Measurements from ENCODE around the gene P2RX7. TPM values are rescaled to one million over a fixed set of nuclear protein-coding genes. Genes with fewer than 3 reads are reported as not detected.

Gene P2RX7
- total and polyA plus RNA-seq, 9 of the 15 experiments (the other 6 are each of a cell fraction or from before 2014, with no cell fraction given) = 0.04 to 0.65 (median 0.30) TPM

- no peak for TF ChIP-seq SMAD1 (IDR thresholded peaks at IDR 0.05; ENCODE audit: low read depth, low read length, partially characterized antibody)
These were observed 5.2 kb upstream of the P2RX7 start (continued) for GRCh38 chr12:121127501-121127900.

DNA sequence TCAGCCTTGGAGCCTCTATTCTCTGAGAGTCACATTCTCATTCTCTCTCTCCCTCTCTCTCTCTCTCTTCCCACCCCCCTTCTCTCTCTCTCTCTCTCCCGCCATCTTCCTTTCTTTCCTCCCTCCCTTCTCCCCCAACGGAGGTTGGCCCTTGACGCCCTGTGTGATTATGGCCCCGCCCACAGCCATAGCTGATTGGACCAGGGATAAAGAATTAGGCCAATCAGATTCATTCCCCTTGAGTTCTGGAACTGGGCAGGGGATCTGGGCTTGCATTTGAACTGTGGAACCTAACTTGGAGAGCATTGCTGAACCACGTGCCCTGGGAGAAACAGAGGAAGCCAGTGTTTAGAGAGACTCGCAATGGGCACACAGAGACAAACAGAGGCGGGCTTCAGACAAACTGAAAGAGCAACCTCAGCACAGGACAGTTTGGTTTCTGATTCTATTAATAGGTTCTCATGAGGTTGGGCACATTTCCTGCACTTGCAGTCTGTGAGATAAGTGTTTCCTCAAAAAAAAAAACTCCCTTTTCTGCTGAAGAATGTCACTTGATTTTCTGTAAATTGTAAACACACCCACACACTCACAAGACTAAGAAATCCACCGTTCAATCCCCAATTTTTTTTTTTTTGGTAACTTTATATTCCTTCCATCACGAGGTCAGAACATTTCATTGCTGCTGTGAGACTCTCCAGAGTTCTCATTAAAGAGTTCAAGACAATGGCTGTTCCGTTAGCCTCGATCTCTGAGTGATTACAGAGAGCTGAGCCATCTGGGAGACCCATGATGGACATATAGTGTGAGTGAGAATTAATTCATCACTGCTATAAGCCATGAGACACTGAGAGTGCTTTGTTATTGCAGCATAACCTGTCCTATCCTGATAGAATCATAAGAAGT, 3.5 kb upstream of the P2RX7 start:
- H3K9ac ChIP-seq (ENCODE audit: insufficient read depth in 1 of 2, low read depth in 2 of 2, low read length in 2 of 2) = peak overlapping the region in 1 of 2 experiments; percentile 15; a peak in 1 of 4 replicates
- peaks cover 18 to 19% of the 10 kb centered on the region in 2 experiments for H3K4me1 ChIP-seq (replicated peaks in 1 of 2; ENCODE audit: control insufficient read depth in 2 of 2, insufficient read depth in 2 of 2, low read length in 2 of 2)
- no peaks in the 10 kb centered on the region for H4K20me1 ChIP-seq (replicated peaks; ENCODE audit: control insufficient read depth, insufficient read depth, low read length)
- peak; percentile 98 for ATAC-seq
- H3K9me1 ChIP-seq (ENCODE audit: control insufficient read depth, insufficient read depth, low read length) = no peaks in the 10 kb centered on the region
- peak overlapping the region; percentile 22 for H3K27ac ChIP-seq (ENCODE audit: extremely low read depth, low read depth, low read length)
- ChIA-PET POLR2A (interaction anchor here (1.0 kb wide), 1 partner anchor 11 kb away, joined by 9 read pairs; no protein-coding TSS in a partner anchor), CTCF (ENCODE audit: low intra/inter-chr PET ratio) (no interaction called here)
- intact Hi-C loops (cut with micrococcal nuclease) (no loop called here), in situ Hi-C loops (cut with MboI) (no loop called here)
- peak; percentile 85 to 88 (median 88) for DNase-seq (ENCODE audit: extremely low read depth in 1 of 4, low spot score in 3 of 4)
- 11% methylated on average over 10 of the region's 11 CpGs for WGBS (ENCODE audit: insufficient coverage, low coverage, missing lambda C conversion rate)
- 0 out of 2 replicates have a peak, but pooled peaks cover 2% of the 10 kb centered on the region for H3K9me3 ChIP-seq (replicated peaks; ENCODE audit: control insufficient read depth, insufficient read depth, low read depth, low read length)
- no peaks in the 10 kb centered on the region for H3K27me3 ChIP-seq (ENCODE audit: control insufficient read depth in 2 of 2, insufficient read depth in 2 of 2, low read length in 2 of 2)
- BruUV-seq (replicated peaks) = no TSS peak
- peak overlapping the region; percentile 33 for H3K4me2 ChIP-seq (ENCODE audit: insufficient read depth, low read length)
- H3K4me3 ChIP-seq = no peak overlapping the region
- peak; percentile 94 for FAIRE-seq
- H2AFZ ChIP-seq (ENCODE audit: low read depth, low read length) = peak overlapping the region; percentile 85
- no peaks in the 10 kb centered on the region for H3K36me3 ChIP-seq (ENCODE audit: control insufficient read depth, insufficient read depth, low read length)
- H3K79me2 ChIP-seq (ENCODE audit: control insufficient read depth, insufficient read depth, low read length) = no peaks in the 10 kb centered on the region
- TF ChIP-seq ZBTB40 (IDR thresholded peaks at IDR 0.05) = no peak
- TF ChIP-seq ZBTB40 (CRISPR knock-in tag; IDR thresholded peaks at IDR 0.05) = 0 out of 2 replicates have a peak, but pooled peaks have one; percentile 5
- no peak for TF ChIP-seq NFIX (CRISPR knock-in tag; IDR thresholded peaks at IDR 0.05; ENCODE audit: low read depth)
- TF ChIP-seq, protein P1, sequence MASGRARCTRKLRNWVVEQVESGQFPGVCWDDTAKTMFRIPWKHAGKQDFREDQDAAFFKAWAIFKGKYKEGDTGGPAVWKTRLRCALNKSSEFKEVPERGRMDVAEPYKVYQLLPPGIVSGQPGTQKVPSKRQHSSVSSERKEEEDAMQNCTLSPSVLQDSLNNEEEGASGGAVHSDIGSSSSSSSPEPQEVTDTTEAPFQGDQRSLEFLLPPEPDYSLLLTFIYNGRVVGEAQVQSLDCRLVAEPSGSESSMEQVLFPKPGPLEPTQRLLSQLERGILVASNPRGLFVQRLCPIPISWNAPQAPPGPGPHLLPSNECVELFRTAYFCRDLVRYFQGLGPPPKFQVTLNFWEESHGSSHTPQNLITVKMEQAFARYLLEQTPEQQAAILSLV (tag; IDR thresholded peaks at IDR 0.05) = no peak
- TF ChIP-seq SRSF9 (IDR thresholded peaks at IDR 0.05; ENCODE audit: borderline replicate concordance, low read depth, low read length) = no peak
- peak; percentile 59; the same call in 1 of the 2 replicates for TF ChIP-seq DPF2 (IDR thresholded peaks at IDR 0.05)
- peak; percentile 75; the same call in 1 of the 2 replicates for TF ChIP-seq POLR2H (tag; IDR thresholded peaks at IDR 0.05; ENCODE audit: low read depth)
- TF ChIP-seq EGR1 (conservative IDR thresholded peaks at IDR 0.05) = 0 out of 2 replicates have a peak, but pooled peaks have one; percentile 9
- TF ChIP-seq EHMT2 (IDR thresholded peaks at IDR 0.05) = peak; percentile 81
